Fibroblast of pulmonary artery (primary cell): ENCODE measurements around the gene ROBO1.
"Not testable (repeated sequence)": the region's sequence is repeated elsewhere in the genome, so short reads cannot be mapped to it uniquely, and the experiment has no call there.

Experiments used
- DNase-seq: peaks from one replicate; pipeline ENCODE4 v3.0.0-alpha.2; 2010; ENCODE audit warnings: low read depth
- H3K4me3 ChIP-seq: replicated peaks from 2 replicates; pipeline ENCODE4 v1.5.1; 2011; ENCODE audit warnings: low read depth, mild to moderate bottlenecking, control low read depth, low read length, moderate library complexity
- TF ChIP-seq, protein P1 (sequence below): IDR thresholded peaks from 2 replicates; pipeline ENCODE4 v1.5.1; 2011; ENCODE audit warnings: mild to moderate bottlenecking, control low read depth, low read length, inconsistent platforms; ENCODE audit errors: missing control alignments

ROBO1 gene

GRCh38 chr3:79344876-79345871 lies 422.6 kb downstream of the ROBO1 start:
- TF ChIP-seq, protein P1, sequence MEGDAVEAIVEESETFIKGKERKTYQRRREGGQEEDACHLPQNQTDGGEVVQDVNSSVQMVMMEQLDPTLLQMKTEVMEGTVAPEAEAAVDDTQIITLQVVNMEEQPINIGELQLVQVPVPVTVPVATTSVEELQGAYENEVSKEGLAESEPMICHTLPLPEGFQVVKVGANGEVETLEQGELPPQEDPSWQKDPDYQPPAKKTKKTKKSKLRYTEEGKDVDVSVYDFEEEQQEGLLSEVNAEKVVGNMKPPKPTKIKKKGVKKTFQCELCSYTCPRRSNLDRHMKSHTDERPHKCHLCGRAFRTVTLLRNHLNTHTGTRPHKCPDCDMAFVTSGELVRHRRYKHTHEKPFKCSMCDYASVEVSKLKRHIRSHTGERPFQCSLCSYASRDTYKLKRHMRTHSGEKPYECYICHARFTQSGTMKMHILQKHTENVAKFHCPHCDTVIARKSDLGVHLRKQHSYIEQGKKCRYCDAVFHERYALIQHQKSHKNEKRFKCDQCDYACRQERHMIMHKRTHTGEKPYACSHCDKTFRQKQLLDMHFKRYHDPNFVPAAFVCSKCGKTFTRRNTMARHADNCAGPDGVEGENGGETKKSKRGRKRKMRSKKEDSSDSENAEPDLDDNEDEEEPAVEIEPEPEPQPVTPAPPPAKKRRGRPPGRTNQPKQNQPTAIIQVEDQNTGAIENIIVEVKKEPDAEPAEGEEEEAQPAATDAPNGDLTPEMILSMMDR: no peak
- no peak overlapping the region for H3K4me3 ChIP-seq
- no peak for DNase-seq

DNA sequence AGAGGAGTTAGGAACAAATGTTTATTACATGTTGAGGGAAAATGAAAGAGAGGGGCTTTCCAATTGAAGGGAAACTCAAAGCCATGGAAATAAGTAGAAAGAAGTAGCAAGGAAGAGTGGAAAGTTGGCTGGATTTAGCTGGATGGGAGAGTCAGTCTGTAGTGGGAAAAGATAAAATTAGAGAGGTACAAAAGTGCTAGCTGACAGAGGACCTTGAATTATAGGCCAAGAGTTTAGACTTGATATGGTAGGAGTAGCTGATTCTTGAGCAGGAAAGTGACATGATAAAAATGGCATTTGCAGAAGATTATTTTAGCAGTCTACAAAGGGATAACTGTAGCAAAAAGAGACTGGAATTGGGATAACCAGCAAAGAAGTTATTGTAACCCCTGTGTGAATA lies 425.8 kb downstream of the ROBO1 start:
- H3K4me3 ChIP-seq: no peak overlapping the region
- no peak for DNase-seq
- TF ChIP-seq, protein P1: no peak

GRCh38 chr3:79339846-79340245 lies 428.0 kb downstream of the ROBO1 start:
- TF ChIP-seq, protein P1: no peak
- DNase-seq: no peak
- H3K4me3 ChIP-seq: no peak overlapping the region

DNA sequence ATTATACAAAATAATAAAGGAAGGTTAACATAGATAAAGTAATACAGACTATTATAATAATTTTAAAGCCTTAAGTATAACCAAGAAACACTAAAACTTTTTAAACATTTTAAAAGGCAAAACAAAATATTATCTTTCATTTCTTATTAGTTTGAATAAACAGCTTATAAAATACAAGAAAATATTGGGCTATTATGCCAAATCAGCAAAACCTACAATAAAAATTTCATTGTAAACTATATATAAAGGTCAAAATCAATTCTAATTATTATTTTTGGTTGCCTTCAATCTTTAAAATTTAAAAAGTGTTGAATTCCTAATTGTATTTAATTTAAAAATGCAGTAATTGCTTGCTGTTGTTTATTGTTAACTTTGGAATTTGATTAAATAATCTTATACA lies 430.0 kb downstream of the ROBO1 start:
- no peak for DNase-seq
- TF ChIP-seq, protein P1: no peak
- H3K4me3 ChIP-seq: no peak overlapping the region

- H3K4me3 ChIP-seq: no peak overlapping the region
- peak; percentile 1 for DNase-seq
- TF ChIP-seq, protein P1: no peak
These were observed 438.6 kb downstream of the ROBO1 start for GRCh38 chr3:79329154-79329553.

DNA sequence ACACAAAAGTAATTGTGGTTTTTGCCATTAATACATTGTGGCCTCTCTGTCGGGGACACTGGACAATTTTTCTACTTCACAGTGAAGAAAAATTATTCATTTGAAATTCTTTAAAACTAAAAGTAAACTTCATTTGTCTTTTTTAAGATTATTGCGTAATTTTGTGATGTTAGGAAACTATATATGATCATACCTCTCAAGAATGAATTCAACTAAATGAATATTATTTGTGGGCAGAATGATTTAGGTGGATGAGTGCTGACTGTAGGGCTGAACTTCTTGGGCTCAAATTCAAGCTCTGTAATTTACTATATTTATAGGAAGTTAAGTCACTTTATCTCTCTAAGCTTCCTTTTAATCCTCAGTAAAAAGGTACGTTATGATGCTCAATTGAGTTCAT lies 441.2 kb downstream of the ROBO1 start:
- TF ChIP-seq, protein P1: no peak
- H3K4me3 ChIP-seq: no peak overlapping the region
- peak; percentile 23 for DNase-seq

GRCh38 chr3:79325833-79326383 lies 441.9 kb downstream of the ROBO1 start:
- H3K4me3 ChIP-seq, DNase-seq: not testable (repeated sequence)
